Coronary artery (tissue), 2 donors: ENCODE measurements around the gene PJVK.
"Not testable (repeated sequence)": the region's sequence is repeated elsewhere in the genome, so short reads cannot be mapped to it uniquely, and the experiment has no call there.

Experiments
- DNase-seq: peaks from one replicate; pipeline ENCODE4 v3.0.0-alpha.2; 2017; ENCODE audit warnings: low spot score
- H3K27ac ChIP-seq, 2 donors: fragments of 200-600 bp; sonication (generic); one replicate each; pipeline ENCODE4 v1.5.1; 2016 to 2019
- H3K4me3 ChIP-seq: fragments of 200-600 bp; sonication (generic); 2 replicates; pipeline ENCODE4 v1.5.1; 2016; ENCODE audit warnings: mild to moderate bottlenecking, moderate library complexity
- CTCF ChIP-seq: fragments of 200-600 bp; sonication (generic); IDR thresholded peaks from one replicate; pipeline ENCODE4 v1.5.1; 2019; ENCODE audit warnings: antibody characterized with exemption

PJVK gene

GRCh38 chr2:178450774-178451525 lies at the start of gene PJVK, which contains the start of gene PRKRA:
Gene PJVK, plus strand, starts transcription at chr2:178451378. Its CDS starts 2,032 bp downstream, at chr2:178453410.
Gene PRKRA, minus strand, starts transcription at chr2:178451175. Its CDS starts 145 bp downstream, at chr2:178451030.
- Histone ChIP-seq H3K27ac (peak within 1 kb of the TSS; percentile 97 to 100), H3K4me3 (peak within 1 kb of the TSS; percentile 98)
- TF ChIP-seq CTCF = no peak
- peak; percentile 99 for DNase-seq

GRCh38 chr2:178401994-178402437 lies 49.2 kb upstream of the PJVK start:
- no peak for DNase-seq

GRCh38 chr2:178403671-178404306 lies 47.4 kb upstream of the PJVK start:
- DNase-seq = no peak
- H3K4me3 ChIP-seq = no peak overlapping the region
- H3K27ac ChIP-seq = no peak overlapping the region
- TF ChIP-seq CTCF = no peak

More at GRCh38 chr2:178401994-178402437, 49.2 kb upstream of the PJVK start:
- TF ChIP-seq CTCF = no peak
- H3K4me3 ChIP-seq = no peak overlapping the region
- no peak overlapping the region for H3K27ac ChIP-seq

- no peak for TF ChIP-seq CTCF
- DNase-seq = no peak
- Histone ChIP-seq H3K4me3 (no peak overlapping the region), H3K27ac (no peak overlapping the region)
Measured at GRCh38 chr2:178404368-178404767, 46.8 kb upstream of the PJVK start.

- DNase-seq = no peak
- TF ChIP-seq CTCF = no peak
- no peak overlapping the region for H3K4me3 ChIP-seq
- no peak overlapping the region for H3K27ac ChIP-seq
Measured at GRCh38 chr2:178409261-178409660, 41.9 kb upstream of the PJVK start.

- TF ChIP-seq CTCF = no peak
- no peak for DNase-seq
- Histone ChIP-seq H3K4me3 (no peak overlapping the region), H3K27ac (no peak overlapping the region)
Measured at GRCh38 chr2:178412047-178412446, 39.1 kb upstream of the PJVK start.

- H3K4me3 ChIP-seq = not testable (repeated sequence)
Measured at GRCh38 chr2:178412453-178412852, 38.7 kb upstream of the PJVK start.

More at GRCh38 chr2:178412453-178412852, 38.7 kb upstream of the PJVK start:
- DNase-seq, H3K27ac ChIP-seq: not testable (repeated sequence)
